KOPT-K1 (cell line): Measurements from ENCODE around the gene PBX2.

Experiments used
- H3K27ac ChIP-seq: fragments of 200-600 bp; sonication (generic); 2 replicates; pipeline ENCODE4 v1.5.1; 2016; ENCODE audit warnings: antibody characterized with exemption, mild to moderate bottlenecking, low read depth, low read length; ENCODE audit not compliant: poor library complexity, severe bottlenecking
- H3K36me3 ChIP-seq: fragments of 200-600 bp; sonication (generic); 2 replicates; pipeline ENCODE4 v1.5.1; 2017; ENCODE audit warnings: antibody characterized with exemption, mild to moderate bottlenecking, low read length, moderate library complexity; ENCODE audit not compliant: insufficient read depth
- H3K9me3 ChIP-seq: fragments of 200-600 bp; sonication (generic); 2 replicates; pipeline ENCODE4 v1.5.1; 2017; ENCODE audit warnings: antibody characterized with exemption, low read length, mild to moderate bottlenecking; ENCODE audit not compliant: insufficient read depth, poor library complexity, severe bottlenecking

Gene PBX2

DNA sequence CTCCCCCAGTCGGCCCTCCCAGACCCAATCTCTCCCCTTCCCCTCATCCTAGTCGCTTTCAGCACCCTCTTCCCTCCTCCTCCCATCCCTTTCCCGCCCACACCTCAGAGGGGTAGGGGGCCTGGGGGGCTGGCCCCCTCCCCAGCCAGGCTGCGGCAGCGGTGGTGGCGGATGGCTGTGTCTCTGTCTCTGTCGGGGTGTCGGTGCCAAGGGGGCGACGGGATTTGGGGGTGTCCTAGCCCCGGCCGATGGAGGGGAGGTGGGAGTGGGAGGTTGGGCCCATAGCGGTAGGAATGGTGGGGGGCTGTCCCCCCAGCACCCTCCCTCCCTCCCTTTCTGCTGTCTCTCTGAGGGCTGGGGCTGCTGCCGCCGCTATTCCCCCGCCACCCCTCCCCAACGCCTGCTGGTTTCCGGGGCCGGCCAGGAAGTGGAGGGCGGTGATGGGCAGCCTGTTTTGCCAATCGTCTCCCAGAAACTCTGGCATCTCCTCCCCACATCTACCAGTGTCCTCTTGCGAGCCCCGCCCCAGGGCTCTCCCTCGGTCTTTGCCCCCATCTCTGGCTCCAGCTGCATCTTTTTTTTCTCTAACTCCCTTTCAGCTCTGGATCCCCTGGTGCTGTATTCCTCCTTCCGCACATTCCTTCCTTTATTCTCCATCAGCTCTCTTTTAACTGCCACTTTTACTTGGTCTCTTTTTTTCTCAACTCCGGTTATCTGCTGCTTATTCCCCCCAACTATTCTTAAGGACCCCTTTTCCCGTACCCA, 14.1 kb downstream of the PBX2 start, which contains the start of gene AGPAT1:
Gene AGPAT1, minus strand, starts transcription at position 374 of the 765 bp plus-strand sequence. CDS start 4,588 bp downstream, outside the sequence.
- Histone ChIP-seq H3K9me3 (no peaks in the 10 kb centered on the region), H3K36me3 (peaks cover 17% of the 10 kb centered on the region), H3K27ac (peak within 1 kb of the TSS; percentile 83)

DNA sequence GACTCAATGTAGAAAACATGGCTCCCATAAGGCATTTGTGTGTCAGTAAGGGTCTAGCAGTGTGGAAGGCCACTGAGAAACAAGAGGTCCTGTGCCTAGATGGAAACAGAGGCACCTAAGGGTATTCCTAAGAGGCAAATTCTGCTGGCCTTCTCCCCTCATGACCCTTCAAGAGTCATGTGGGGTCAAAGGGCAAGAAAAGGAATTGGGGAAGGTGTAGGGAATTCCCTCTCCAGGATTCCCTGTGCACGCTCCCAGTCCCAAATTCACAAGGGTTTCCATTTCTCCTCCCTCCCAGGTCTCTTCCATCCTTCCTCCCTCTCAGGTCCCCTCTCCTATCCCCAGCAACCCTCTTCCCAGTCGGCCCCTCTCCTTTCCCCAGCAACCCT, 14.7 kb downstream of the PBX2 start:
- H3K36me3 ChIP-seq = peaks cover 17% of the 10 kb centered on the region
- no peaks in the 10 kb centered on the region for H3K9me3 ChIP-seq
- peak overlapping the region; percentile 83 for H3K27ac ChIP-seq

DNA sequence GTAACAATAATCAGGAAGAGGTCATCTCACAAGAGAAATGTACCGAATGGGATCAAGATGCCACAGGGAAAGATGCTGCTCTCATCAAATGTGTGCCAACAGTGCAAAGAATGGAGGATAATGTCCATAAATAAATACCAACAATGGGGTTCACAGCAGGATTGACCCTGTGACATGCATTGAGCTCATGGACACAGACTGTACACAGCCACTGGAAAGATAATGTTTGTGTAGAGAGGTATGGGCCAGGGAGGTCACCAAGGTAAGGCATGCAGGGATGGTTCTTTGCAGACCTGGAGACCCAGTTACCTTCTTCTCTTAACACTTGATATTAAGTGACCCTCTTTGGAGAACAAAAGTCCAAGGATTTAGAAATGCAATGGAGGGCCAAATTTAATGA, 15.6 kb downstream of the PBX2 start:
- H3K36me3 ChIP-seq = peaks cover 20% of the 10 kb centered on the region

DNA sequence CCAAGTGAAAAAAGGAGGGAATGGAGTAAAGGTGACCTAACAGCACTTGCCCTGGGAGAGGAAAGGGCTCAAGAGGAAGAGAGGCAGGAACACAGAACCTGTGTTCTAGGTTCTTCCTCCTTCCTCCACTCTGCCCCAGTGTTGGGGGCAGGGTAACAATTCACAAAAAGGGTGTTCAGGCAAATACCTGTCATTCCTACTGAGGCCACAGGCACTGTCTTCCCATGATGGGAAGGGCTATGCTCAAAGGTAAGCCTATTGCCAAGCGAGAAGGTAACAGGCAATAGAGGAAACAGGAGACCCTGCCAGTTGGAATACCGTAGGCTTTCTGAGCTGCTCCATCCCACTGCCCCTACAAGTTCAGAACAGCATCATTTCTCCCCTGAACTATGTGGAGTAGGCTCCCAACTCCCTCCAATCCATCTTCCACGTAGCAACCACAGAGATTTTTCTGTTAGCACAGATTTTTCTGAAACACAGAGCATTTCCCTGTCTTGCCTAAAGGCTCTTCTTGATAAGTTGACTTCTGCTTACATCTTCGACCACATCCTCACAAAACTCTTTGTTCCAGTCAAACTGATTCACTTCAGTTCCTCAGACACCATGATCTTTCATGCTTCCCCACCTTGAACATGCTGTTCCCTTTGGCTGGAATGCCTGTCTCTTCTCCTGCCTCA, 16.8 kb downstream of the PBX2 start:
- H3K27ac ChIP-seq = no peak overlapping the region
- peaks cover 32% of the 10 kb centered on the region for H3K36me3 ChIP-seq
- no peaks in the 10 kb centered on the region for H3K9me3 ChIP-seq

More for the DNA sequence above, 15.6 kb downstream of the PBX2 start:
- H3K9me3 ChIP-seq = no peaks in the 10 kb centered on the region
- no peak overlapping the region for H3K27ac ChIP-seq

DNA sequence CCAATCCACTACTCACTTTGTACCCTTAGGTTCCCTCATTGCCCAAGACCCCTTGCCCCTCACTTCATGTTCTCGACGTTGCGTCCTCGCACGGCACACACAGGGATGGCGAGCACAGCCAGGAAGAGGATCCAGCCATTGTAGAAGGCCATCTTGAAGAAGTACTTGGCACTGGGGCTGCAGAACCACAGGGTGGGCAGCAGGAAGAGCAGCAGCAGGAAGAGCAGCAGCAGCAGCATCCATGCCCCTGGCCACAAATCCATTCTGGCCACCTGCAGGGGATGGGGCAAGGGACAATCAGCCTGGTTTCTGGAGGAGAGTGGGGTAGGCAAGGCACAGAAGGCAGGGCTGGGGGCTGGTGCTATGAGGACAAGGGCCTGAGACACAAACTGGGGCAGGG, 18.8 kb downstream of the PBX2 start:
- Histone ChIP-seq H3K9me3 (no peaks in the 10 kb centered on the region), H3K36me3 (peaks cover 52% of the 10 kb centered on the region), H3K27ac (no peak overlapping the region)

DNA sequence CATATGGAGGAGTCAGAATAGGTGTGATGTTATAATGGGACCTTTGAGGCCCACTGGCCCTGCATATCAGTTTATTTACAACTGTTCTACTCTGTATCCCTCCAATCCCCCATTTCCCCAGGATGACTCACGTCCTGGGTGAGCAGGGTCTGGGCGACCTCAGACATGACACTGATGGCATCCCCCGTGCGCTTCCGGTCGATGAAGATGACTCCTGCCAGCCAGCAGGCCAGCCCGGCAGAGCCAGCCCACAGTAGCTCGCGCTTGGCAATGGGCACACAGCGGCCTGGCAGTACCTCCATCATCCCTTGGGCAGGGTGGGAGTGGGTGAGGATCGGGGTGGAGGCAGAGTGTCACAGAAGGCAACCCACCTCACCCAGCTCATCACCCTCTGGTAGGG, 19.7 kb downstream of the PBX2 start:
- Histone ChIP-seq H3K36me3 (peaks cover 60% of the 10 kb centered on the region), H3K27ac (no peak overlapping the region), H3K9me3 (no peaks in the 10 kb centered on the region)

DNA sequence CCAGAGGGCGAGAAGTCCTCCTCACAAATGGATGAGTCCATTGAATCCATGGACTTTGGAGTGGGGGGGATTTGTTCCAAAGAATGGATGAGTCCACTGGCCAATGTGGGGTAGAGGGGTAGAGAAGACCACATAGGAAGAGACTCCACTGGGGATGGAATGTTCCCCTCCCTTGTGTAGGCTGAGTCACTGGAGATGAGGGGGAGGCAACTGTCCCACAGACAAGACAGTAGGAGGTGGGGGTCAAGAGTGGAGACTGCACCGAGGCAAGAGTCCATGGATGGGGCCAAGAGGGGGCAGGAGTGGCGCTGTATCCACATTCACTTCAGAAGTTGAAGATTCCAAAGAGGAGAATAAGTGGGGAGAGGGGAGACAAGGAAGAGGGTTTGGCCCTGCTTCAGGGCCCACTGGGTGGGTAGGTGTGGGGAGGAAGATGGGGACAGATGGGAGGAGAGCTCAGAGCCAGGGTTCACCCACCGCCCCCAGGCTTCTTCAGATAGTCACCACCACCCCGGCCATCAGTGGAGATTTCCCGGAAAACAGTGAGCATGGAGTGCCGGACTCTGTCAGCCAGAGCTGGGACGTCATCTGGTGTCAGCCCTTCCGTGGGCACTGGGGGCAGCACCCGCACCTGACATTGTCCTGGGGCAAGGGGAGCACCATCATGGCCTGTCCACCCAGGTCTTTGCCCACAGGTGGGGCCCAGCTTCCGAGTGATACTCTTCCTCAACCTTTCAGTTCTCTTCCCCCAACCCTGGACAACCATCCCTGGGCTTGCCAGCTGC, 21.0 kb downstream of the PBX2 start:
- Histone ChIP-seq H3K9me3 (no peaks in the 10 kb centered on the region), H3K27ac (no peak overlapping the region), H3K36me3 (peaks cover 71% of the 10 kb centered on the region)

DNA sequence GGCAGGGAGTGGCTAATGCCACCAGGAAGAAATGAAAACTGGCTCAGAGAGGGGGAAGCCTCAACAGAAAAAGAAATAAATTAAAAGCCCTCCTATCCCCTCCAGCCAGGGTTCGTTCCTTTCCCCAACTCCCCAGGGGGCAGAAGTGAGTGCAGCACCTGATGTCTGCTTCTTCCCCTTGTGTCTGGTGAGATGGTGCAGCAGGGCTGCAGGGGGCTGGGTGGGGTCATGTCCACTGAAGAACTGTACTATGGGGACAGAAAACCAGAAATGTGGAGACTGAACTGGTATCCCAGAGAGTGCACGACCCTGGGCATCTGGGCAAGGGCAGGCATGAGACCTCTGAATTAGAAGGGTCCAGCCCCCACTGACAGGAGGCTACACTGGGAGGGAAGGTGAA, 21.7 kb downstream of the PBX2 start:
- no peak overlapping the region for H3K27ac ChIP-seq
- peaks cover 71% of the 10 kb centered on the region for H3K36me3 ChIP-seq
- H3K9me3 ChIP-seq = no peaks in the 10 kb centered on the region

DNA sequence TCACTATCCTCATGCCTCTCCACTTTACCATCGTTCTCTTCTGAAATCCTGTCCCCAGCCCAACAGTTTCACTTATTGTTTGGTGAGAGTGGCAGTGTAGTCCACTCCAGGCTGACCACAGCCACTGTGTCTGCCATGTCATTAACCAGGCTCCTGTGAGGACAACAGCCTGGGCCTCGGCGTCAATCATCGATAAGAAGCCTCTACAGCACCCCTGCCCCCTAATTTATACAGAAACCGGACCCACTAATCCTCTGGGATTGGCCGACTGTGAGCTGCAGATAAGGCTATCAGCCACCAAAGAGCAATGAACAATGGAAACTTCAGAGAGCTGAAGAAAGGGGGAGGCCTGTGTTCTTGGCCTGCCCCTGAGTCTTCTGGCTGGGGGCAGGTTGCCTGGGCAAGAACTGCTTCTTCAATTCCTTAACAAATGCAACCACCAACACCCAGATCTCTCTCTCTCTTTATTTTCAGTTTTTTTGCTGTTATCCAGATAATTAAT, 22.2 kb downstream of the PBX2 start:
- peaks cover 76% of the 10 kb centered on the region for H3K36me3 ChIP-seq
- H3K9me3 ChIP-seq = no peaks in the 10 kb centered on the region
- no peak overlapping the region for H3K27ac ChIP-seq

DNA sequence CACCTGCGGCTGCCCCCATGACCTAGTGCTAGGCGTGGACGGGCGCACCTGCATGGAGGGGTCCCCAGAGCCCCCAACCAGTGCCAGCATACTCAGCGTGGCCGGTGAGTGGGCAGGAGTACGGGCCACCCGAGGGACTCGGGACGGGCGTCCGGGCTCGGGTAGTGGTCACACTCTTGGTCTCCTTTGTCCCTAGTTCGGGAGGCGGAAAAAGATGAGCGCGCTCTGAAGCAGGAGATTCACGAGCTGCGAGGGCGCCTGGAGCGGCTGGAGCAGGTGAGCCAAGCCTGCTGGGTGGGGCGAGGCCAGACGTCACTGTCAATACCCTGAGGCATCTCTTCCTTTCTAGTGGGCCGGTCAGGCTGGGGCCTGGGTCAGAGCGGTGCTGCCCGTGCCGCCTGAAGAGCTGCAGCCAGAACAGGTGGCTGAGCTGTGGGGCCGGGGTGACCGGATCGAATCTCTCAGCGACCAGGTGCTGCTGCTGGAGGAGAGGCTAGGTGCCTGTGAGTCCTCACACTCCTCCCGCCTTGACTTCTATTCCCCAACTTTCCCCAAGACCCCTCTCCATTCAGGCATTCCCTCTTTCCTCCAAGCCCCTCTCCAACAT, 22.7 kb downstream of the PBX2 start:
- Histone ChIP-seq H3K9me3 (no peaks in the 10 kb centered on the region), H3K36me3 (peaks cover 81% of the 10 kb centered on the region), H3K27ac (no peak overlapping the region)

DNA sequence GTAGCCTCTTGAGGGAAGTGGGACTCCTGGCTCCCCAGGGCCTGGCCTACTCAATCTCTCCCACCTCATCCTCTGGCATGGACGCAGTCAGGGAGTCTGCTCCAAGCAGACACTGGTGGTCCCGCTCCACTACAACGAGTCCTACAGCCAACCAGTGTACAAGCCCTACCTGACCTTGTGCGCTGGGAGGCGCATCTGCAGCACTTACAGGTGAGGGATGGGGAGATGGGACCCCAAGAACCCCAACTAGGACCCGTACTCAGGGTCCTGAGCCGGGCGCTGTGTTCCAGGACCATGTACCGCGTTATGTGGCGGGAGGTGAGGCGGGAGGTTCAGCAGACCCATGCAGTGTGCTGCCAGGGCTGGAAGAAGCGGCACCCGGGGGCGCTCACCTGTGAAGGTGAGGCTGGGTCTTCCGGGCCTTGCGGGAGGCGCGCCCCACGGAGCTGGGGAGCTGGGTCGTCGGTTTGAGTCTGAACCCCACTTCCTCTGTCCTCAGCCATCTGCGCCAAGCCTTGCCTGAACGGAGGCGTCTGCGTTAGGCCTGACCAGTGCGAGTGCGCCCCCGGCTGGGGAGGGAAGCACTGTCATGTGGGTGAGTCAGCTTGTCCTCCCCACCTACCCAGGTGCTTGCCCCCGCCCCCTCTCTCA, 23.5 kb downstream of the PBX2 start:
- no peak overlapping the region for H3K27ac ChIP-seq
- H3K36me3 ChIP-seq = peaks cover 85% of the 10 kb centered on the region

DNA sequence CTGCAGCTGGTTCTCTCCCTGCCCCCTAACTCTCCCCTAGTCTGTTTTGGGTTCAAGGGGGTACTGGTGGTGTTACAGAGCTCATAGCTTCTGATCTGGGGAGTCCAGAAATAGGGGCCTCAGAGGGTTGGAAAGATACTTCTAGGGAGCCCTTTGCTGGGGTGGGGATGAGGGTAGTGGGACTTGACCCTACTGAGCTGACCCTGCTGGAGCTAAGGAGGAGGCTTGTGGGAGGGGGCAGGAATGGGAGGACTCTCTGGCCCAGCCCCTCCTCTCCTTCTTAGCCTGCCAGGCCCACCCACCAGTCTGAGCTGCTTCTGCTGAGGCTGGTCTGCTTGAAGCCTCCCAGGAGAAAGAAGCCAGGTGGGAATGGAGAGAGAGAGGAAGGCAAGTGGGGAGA, 25.7 kb downstream of the PBX2 start, which contains the start of gene EGFL8:
Gene EGFL8, plus strand, starts transcription at position 301 of the 400 bp plus-strand sequence. CDS start 1,571 bp downstream, outside the sequence.
- Histone ChIP-seq H3K36me3 (peaks cover 64% of the 10 kb centered on the region), H3K9me3 (no peaks in the 10 kb centered on the region), H3K27ac (no peak within 1 kb of the TSS)

More for the DNA sequence above, 23.5 kb downstream of the PBX2 start:
- no peaks in the 10 kb centered on the region for H3K9me3 ChIP-seq

DNA sequence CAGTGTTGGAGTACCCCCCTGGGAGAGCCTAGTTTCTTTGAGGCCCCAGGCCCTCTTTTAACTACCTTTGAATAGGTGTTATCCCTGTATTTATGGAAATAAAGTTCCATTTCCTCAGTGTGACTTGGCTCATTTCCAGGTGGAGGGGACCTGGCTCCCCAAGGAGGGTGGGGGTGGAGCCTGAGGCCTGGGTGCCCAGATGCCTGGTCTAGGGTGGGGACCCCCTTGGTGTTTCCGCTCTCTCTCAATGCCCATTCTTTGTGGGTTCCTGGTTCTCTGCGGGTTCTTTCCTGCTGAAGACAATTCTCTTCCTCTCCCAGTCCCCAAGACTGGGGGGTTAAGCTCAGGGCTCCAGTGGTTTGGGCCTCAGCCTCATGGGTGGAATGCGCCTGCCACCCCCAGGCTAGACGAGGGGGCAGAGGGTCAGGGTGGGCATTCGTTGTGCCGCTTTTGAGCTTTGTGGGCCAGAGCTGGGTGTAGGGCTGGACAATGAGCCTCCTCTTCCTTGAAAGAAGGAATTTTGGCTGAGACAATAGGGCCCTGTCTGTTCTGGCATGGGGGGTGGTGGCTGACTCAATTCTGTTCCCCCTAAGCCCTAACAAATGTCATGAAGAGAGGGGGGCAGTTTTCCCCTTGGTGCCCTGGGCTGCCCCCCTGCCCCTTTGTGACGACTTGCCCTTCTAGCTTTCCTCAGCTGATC, 26.3 kb downstream of the PBX2 start:
- Histone ChIP-seq H3K36me3 (peaks cover 62% of the 10 kb centered on the region), H3K27ac (no peak overlapping the region), H3K9me3 (no peaks in the 10 kb centered on the region)

DNA sequence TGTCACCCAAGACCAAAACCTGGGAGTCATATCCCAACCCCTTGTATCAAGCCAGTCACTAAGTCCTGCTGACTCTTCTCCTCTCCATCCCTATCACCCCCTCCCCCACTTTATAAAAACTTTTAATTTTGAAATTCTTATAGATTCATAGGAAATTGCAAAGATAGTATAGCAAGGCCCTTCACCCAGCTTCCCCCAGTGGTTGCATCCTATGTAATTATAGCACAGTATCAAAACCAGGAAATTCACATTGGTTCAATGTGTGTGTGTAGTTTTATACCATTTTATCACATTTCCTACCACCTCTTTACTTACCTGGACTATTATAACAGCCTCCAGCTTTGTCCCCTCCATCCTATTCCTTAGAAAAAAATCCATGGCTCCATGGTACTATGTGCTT, 31.9 kb downstream of the PBX2 start:
- H3K36me3 ChIP-seq = peaks cover 47% of the 10 kb centered on the region
- no peaks in the 10 kb centered on the region for H3K9me3 ChIP-seq
- H3K27ac ChIP-seq = no peak overlapping the region
